ENCODE measurements around the gene PRR23B.

Gene PRR23B

DNA sequence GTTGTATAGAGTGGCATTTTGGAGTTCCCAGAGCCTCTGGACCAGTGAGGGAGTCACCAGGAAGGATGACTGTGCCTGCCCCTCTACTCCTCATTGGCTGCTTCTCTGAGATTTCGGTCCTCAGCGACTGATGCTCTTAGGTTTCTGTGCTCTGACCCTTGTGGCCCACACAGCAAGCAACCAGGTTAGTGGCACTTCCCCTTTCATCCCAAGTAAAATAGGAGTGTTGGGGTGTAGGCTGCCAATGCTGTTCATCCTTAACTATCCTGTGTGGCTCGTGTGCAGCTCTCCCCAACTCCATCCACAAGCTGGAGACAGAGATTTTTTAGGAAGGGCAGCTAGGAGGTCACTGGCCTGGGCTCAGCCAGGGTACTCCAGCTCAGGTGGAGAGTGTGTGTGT lies 35.9 kb downstream of the PRR23B start:
- no peak for TF ChIP-seq CTCF (IDR thresholded peaks at IDR 0.05)
- Histone ChIP-seq H3K27me3 (peaks cover 12% of the 10 kb centered on the region), H3K36me3 (no peaks in the 10 kb centered on the region), H3K9me3 (no peaks in the 10 kb centered on the region), H3K27ac (no peak overlapping the region), H3K4me3 (ENCODE audit: low read depth in 1 of 2, low read length in 1 of 2) (no peak overlapping the region), H3K4me1 (ENCODE audit: control insufficient read depth in 1 of 2, insufficient read depth in 1 of 2, low read depth in 1 of 2, low read length in 1 of 2) (peaks cover 9 to 10% of the 10 kb centered on the region in 2 experiments)

- Histone ChIP-seq H3K9me3 (no peaks in the 10 kb centered on the region), H3K27me3 (peaks cover 17% of the 10 kb centered on the region), H3K27ac (no peak overlapping the region), H3K4me3 (ENCODE audit: low read depth in 1 of 2, low read length in 1 of 2) (no peak overlapping the region), H3K4me1 (ENCODE audit: control insufficient read depth in 1 of 2, insufficient read depth in 1 of 2, low read depth in 1 of 2, low read length in 1 of 2) (no peaks in the 10 kb centered on the region), H3K36me3 (no peaks in the 10 kb centered on the region)
- TF ChIP-seq CTCF (IDR thresholded peaks at IDR 0.05): no peak
These were observed 44.7 kb downstream of the PRR23B start for GRCh38 chr3:138976047-138976446.

- no peak overlapping the region for H3K4me3 ChIP-seq (ENCODE audit: low read depth in 1 of 2, low read length in 1 of 2)
- H3K9me3 ChIP-seq: no peaks in the 10 kb centered on the region
- H3K4me1 ChIP-seq (ENCODE audit: control insufficient read depth in 1 of 2, insufficient read depth in 1 of 2, low read depth in 1 of 2, low read length in 1 of 2): no peaks in the 10 kb centered on the region
- no peak overlapping the region for H3K27ac ChIP-seq
- H3K27me3 ChIP-seq: peaks cover 18% of the 10 kb centered on the region
- TF ChIP-seq CTCF (IDR thresholded peaks at IDR 0.05): no peak
- no peaks in the 10 kb centered on the region for H3K36me3 ChIP-seq
These were observed 45.4 kb downstream of the PRR23B start for GRCh38 chr3:138975351-138975750.

DNA sequence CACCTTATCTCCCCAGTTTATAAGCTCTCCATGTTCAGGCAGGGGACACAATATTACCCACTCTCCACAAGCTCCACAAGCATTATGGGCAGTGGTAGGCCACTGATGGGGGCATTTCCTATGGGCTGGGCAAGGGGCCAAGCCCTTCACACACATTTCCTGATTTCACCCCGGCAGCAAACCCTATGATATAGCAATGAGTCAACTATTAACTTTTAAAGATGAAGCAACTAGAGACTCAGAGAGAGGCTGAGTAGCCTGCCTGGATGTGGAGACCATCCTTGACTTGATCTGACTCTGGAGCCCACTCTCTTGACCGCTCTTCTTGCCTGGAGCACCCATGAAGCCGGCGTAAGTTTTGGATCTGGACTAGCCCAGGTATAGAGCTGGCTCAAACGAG lies 46.3 kb downstream of the PRR23B start:
- Histone ChIP-seq H3K4me3 (ENCODE audit: low read depth in 1 of 2, low read length in 1 of 2) (no peak overlapping the region), H3K27me3 (peaks cover 24% of the 10 kb centered on the region), H3K9me3 (no peaks in the 10 kb centered on the region), H3K27ac (no peak overlapping the region), H3K36me3 (no peaks in the 10 kb centered on the region), H3K4me1 (ENCODE audit: control insufficient read depth in 1 of 2, insufficient read depth in 1 of 2, low read depth in 1 of 2, low read length in 1 of 2) (no peaks in the 10 kb centered on the region)
- TF ChIP-seq CTCF (IDR thresholded peaks at IDR 0.05): no peak

DNA sequence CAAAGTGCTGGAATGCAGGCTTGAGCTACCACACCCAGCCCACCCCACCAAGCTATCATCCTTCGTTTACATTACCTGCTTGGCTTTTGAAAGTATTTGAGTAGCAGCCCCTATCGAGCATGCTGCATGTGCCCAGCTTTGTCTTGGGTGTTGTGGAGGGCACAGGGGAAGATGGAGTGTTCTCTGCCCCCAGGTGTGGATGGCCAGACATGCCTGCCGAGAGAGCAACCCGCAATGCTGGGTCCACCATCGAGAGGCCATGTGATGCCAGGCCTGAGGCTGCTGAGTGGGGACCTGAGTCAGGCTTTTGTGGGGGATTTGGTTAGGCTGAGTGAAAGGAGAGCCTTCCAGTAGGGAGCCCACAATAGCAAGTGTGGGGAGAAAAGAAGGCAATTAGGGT lies 47.8 kb downstream of the PRR23B start:
- no peaks in the 10 kb centered on the region for H3K9me3 ChIP-seq
- no peaks in the 10 kb centered on the region for H3K36me3 ChIP-seq
- TF ChIP-seq CTCF (IDR thresholded peaks at IDR 0.05): no peak
- H3K4me1 ChIP-seq (ENCODE audit: control insufficient read depth in 1 of 2, insufficient read depth in 1 of 2, low read depth in 1 of 2, low read length in 1 of 2): no peaks in the 10 kb centered on the region
- H3K27ac ChIP-seq: no peak overlapping the region
- no peak overlapping the region for H3K4me3 ChIP-seq (ENCODE audit: low read depth in 1 of 2, low read length in 1 of 2)
- peaks cover 34% of the 10 kb centered on the region for H3K27me3 ChIP-seq

GRCh38 chr3:138971766-138972320 lies 48.9 kb downstream of the PRR23B start:
- TF ChIP-seq CTCF (IDR thresholded peaks at IDR 0.05): no peak
- Histone ChIP-seq H3K36me3 (no peaks in the 10 kb centered on the region), H3K27me3 (peaks cover 34% of the 10 kb centered on the region), H3K4me3 (ENCODE audit: low read depth in 1 of 2, low read length in 1 of 2) (no peak overlapping the region), H3K9me3 (no peaks in the 10 kb centered on the region), H3K4me1 (ENCODE audit: control insufficient read depth in 1 of 2, insufficient read depth in 1 of 2, low read depth in 1 of 2, low read length in 1 of 2) (no peaks in the 10 kb centered on the region), H3K27ac (no peak overlapping the region)
